Stimulated activated CD4-positive, alpha-beta T cell treated with anti-CD3 and anti-CD28 coated beads, TNF-alpha, amount 100 ng/mL, for 48 hours (primary cell): Measurements from ENCODE around the gene GAD1.
A peak's percentile ranks its signal among the peaks of the same experiment; 100 is the strongest.

Experiments used
- DNase-seq, 3 donors: peaks; one replicate each; pipeline ENCODE4 v3.0.0-alpha.2; 2020; ENCODE audit warnings: low read depth in 3 of 3

Gene GAD1

GRCh38 chr2:170816504-170817092 is at the start of gene GAD1:
GAD1 (plus strand) TSS chr2:170816887; CDS start chr2:170818592, 1,705 bp downstream.
- DNase-seq: peak; percentile 44 to 61 (median 44)

- peak in 1 of 3 donors; percentile 36 for DNase-seq
Measured at GRCh38 chr2:170770008-170770605, 46.6 kb upstream of the GAD1 start, which contains the start of gene ERICH2. ERICH2 (plus strand) TSS chr2:170770378; CDS start chr2:170770682, 304 bp downstream.

- DNase-seq: peak; percentile 33 to 59 (median 36)
Measured at GRCh38 chr2:170770606-170771420, 45.9 kb upstream of the GAD1 start.

- DNase-seq: no peak
Measured at GRCh38 chr2:170771421-170771937, 45.2 kb upstream of the GAD1 start.

- DNase-seq: no peak
Measured at GRCh38 chr2:170772295-170772694, 44.4 kb upstream of the GAD1 start.

- DNase-seq: no peak
Measured at GRCh38 chr2:170774074-170774473, 42.6 kb upstream of the GAD1 start.

- no peak for DNase-seq
Measured at GRCh38 chr2:170778900-170779299, 37.8 kb upstream of the GAD1 start.

GRCh38 chr2:170779304-170779703 is 37.4 kb upstream of the GAD1 start:
- no peak for DNase-seq

GRCh38 chr2:170782673-170783072 is 34.0 kb upstream of the GAD1 start:
- no peak for DNase-seq

- DNase-seq: no peak
Measured at GRCh38 chr2:170783549-170783948, 33.1 kb upstream of the GAD1 start.

GRCh38 chr2:170798996-170799395 is 17.7 kb upstream of the GAD1 start:
- DNase-seq: no peak

- DNase-seq: no peak
Measured at GRCh38 chr2:170806548-170806947, 10.1 kb upstream of the GAD1 start.

GRCh38 chr2:170812710-170813600 is 3.7 kb upstream of the GAD1 start:
- DNase-seq: no peak

- DNase-seq: no peak
Measured at GRCh38 chr2:170813611-170814532, 2.8 kb upstream of the GAD1 start.

GRCh38 chr2:170814533-170815230 is 2.0 kb upstream of the GAD1 start:
- DNase-seq: no peak

- no peak for DNase-seq
Measured at GRCh38 chr2:170815311-170815710, 1.4 kb upstream of the GAD1 start.

GRCh38 chr2:170815746-170816503 is 762 bp upstream of the GAD1 start:
- peak; percentile 49 to 68 (median 54) for DNase-seq

GRCh38 chr2:170817093-170818035 is 677 bp downstream of the GAD1 start:
- no peak for DNase-seq
